Lower leg skin (tissue), 3 donors: ENCODE results near the gene FARP1.

ENCODE experiments used
- POLR2A ChIP-seq, 2 donors: fragments of 450-650 bp; IDR thresholded peaks; one replicate each; pipeline ENCODE4 v1.6.1; 2016 to 2017; ENCODE audit warnings: antibody characterized with exemption in 2 of 2, mild to moderate bottlenecking in 1 of 2, moderate library complexity in 1 of 2
- TF ChIP-seq, protein P1 (sequence below), 3 donors: fragments of 450-650 bp; IDR thresholded peaks; one replicate each; pipeline ENCODE4 v1.5.1; 2016; ENCODE audit warnings: antibody characterized with exemption in 3 of 3, mild to moderate bottlenecking in 3 of 3, moderate library complexity in 2 of 3

DNA sequence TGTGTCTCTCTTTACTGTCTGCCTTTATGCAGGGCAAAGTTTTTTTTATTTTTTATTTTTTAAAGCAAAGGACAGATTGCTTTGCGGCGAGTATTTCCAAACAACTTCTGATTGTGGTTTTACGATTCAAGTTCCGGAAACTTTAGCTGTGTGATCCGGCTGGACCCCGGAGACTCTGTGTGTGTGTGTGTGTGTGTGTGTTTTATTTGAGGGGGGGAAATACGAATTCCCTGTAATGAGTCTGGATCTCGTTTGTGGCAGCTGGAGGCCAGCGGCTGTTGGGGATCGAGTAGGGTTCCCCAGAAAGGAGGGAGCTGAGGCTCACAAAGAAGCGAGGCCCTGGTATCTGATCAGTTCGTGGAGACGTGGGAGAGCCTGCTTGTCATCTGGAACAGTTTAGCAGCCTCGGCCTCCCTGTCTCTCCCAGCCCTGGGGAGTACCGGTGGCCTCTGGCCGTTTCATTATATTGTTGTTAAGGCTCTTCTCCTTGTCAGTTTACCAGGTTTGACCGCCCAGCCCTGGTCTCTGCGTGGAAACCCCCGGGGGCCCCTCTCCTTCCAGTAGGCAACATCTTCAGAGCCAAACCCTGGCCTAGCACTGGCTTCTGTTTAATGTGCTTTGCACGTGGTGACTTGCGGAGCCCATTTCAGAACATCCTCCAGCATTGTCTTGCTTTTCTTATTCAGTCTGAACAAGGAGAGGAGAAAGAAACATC lies 1.3 kb downstream of the FARP1 start:
- TF ChIP-seq POLR2A (IDR thresholded peaks at IDR 0.05), result no peak
- TF ChIP-seq, protein P1, sequence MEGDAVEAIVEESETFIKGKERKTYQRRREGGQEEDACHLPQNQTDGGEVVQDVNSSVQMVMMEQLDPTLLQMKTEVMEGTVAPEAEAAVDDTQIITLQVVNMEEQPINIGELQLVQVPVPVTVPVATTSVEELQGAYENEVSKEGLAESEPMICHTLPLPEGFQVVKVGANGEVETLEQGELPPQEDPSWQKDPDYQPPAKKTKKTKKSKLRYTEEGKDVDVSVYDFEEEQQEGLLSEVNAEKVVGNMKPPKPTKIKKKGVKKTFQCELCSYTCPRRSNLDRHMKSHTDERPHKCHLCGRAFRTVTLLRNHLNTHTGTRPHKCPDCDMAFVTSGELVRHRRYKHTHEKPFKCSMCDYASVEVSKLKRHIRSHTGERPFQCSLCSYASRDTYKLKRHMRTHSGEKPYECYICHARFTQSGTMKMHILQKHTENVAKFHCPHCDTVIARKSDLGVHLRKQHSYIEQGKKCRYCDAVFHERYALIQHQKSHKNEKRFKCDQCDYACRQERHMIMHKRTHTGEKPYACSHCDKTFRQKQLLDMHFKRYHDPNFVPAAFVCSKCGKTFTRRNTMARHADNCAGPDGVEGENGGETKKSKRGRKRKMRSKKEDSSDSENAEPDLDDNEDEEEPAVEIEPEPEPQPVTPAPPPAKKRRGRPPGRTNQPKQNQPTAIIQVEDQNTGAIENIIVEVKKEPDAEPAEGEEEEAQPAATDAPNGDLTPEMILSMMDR (IDR thresholded peaks at IDR 0.05), result no peak
